Neural progenitor cell (in vitro differentiated cells): ENCODE measurements around the gene RARG.

ENCODE experiments used
- CTCF ChIP-seq: fragments of 200-600 bp; sonication (generic); IDR thresholded peaks from 2 replicates; pipeline ENCODE4 v1.5.1; 2017; ENCODE audit warnings: antibody characterized with exemption, mild to moderate bottlenecking
- EZH2phosphoT487 ChIP-seq: fragments of 200-600 bp; sonication (generic); IDR thresholded peaks from 2 replicates; pipeline ENCODE4 v1.6.1; 2017; ENCODE audit warnings: antibody characterized with exemption

DNA sequence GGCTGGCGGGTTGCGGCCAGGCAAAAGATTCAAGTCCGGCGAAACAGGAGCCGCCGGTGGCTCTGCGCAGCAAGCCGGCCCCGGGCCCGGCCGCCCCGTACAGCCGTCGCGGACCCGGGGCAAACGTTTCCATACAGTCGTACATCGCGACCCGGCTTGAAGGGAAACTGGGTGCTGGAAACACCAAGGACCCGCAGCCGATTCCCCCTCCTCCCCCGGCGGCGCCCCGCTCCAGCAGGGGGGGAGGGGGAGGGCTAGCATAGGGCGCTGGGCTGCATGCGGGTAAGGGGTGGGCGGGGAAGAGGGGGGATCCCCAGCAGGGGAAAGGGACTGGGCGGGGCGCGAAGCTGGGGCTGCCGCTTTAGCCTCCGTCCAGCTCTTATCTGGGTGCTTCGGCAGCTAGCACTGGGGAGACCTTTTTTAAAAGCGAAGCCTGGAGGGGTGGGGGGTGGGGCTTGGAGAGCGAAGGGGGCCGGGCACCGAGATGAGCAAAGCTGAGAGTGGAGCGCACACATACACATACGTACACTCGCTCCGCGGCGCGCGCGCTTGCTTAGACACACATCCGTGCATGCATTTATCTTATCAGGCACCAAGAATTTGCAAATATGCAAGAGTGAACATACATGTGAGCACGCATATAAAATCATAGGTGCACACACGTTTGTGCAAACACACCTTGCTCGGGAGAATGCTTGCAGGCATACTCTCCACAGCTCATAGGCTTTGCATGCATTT is 11.9 kb downstream of the RARG start:
- TF ChIP-seq CTCF (no peak), EZH2phosphoT487 (no peak)
